Medulla oblongata (tissue), 1 donor: ENCODE data around the gene UBTF.

Experiments used
- DNase-seq: peaks from one replicate; pipeline ENCODE4 v3.0.0-alpha.2; 2015; ENCODE audit errors: extremely low spot score

The UBTF gene

GRCh38 chr17:44219616-44220212, at the start of gene UBTF:
UBTF (minus strand) TSS chr17:44219675; CDS start chr17:44218229, 1,446 bp downstream.
- peak; percentile 70 for DNase-seq

- no peak for DNase-seq
Measured at GRCh38 chr17:44268709-44269534, 49.4 kb upstream of the UBTF start.

GRCh38 chr17:44267818-44268490, 48.5 kb upstream of the UBTF start, which contains the start of gene SLC4A1:
SLC4A1 (minus strand) TSS chr17:44268135; CDS start chr17:44262866, 5,269 bp downstream.
- DNase-seq: no peak

- no peak for DNase-seq
Measured at GRCh38 chr17:44267165-44267455, 47.6 kb upstream of the UBTF start.

GRCh38 chr17:44266402-44267164, 47.1 kb upstream of the UBTF start:
- no peak for DNase-seq

GRCh38 chr17:44263345-44263902, 43.9 kb upstream of the UBTF start:
- no peak for DNase-seq

GRCh38 chr17:44262654-44263225, 43.3 kb upstream of the UBTF start:
- DNase-seq: no peak

- no peak for DNase-seq
Measured at GRCh38 chr17:44260296-44260695, 40.8 kb upstream of the UBTF start.

GRCh38 chr17:44258811-44259351, 39.4 kb upstream of the UBTF start:
- no peak for DNase-seq

GRCh38 chr17:44257815-44258760, 38.6 kb upstream of the UBTF start:
- DNase-seq: no peak

- no peak for DNase-seq
Measured at GRCh38 chr17:44256671-44257070, 37.2 kb upstream of the UBTF start.

GRCh38 chr17:44255915-44256314, 36.4 kb upstream of the UBTF start:
- DNase-seq: no peak

- no peak for DNase-seq
Measured at GRCh38 chr17:44254361-44255095, 35.1 kb upstream of the UBTF start.

- no peak for DNase-seq
Measured at GRCh38 chr17:44253006-44253405, 33.5 kb upstream of the UBTF start.

- no peak for DNase-seq
Measured at GRCh38 chr17:44251062-44251461, 31.6 kb upstream of the UBTF start.

- no peak for DNase-seq
Measured at GRCh38 chr17:44249501-44250246, 30.2 kb upstream of the UBTF start.

- no peak for DNase-seq
Measured at GRCh38 chr17:44247876-44248736, 28.6 kb upstream of the UBTF start.

GRCh38 chr17:44247440-44247841, 28.0 kb upstream of the UBTF start:
- DNase-seq: no peak
